ENCODE measurements around the gene TTC4. TPM values are rescaled to one million over a fixed set of nuclear protein-coding genes. Genes with fewer than 3 reads are reported as not detected.

Gene TTC4
- total RNA-seq, 1 experiment from 2014 or later = 26.3 TPM

- H3K36me3 ChIP-seq (ENCODE audit: control insufficient read depth in 1 of 2, insufficient read depth in 2 of 2, low read length in 2 of 2) = peaks cover 46 to 67% of the 10 kb centered on the region in 2 experiments
- H3K4me2 ChIP-seq (ENCODE audit: low read length) = no peak overlapping the region
- TF ChIP-seq CTCF (IDR thresholded peaks at IDR 0.05 in 2 of 3, conservative IDR thresholded peaks at IDR 0.05 in 1 of 3; ENCODE audit: borderline replicate concordance in 1 of 3, insufficient read depth in 1 of 3, low read depth in 2 of 3, low read length in 2 of 3) = no peak
- no peak for TF ChIP-seq SRF (IDR thresholded peaks at IDR 0.05; ENCODE audit: low read depth)
- TF ChIP-seq FOSL1 (IDR thresholded peaks at IDR 0.05; ENCODE audit: low read depth) = no peak
- no peak for TF ChIP-seq EZH2phosphoT487 (IDR thresholded peaks at IDR 0.05; ENCODE audit: borderline replicate concordance)
- no peak for TF ChIP-seq CBX3 (IDR thresholded peaks at IDR 0.05; ENCODE audit: low read depth)
- TF ChIP-seq YY1 (IDR thresholded peaks at IDR 0.05; ENCODE audit: extremely low read depth, insufficient replicate concordance, low read depth, low read length) = no peak
- no peak for TF ChIP-seq TCF7L2 (IDR thresholded peaks at IDR 0.05; ENCODE audit: borderline replicate concordance, extremely low read depth, insufficient read depth, insufficient read length)
- TF ChIP-seq POLR2AphosphoS5 (IDR thresholded peaks at IDR 0.05; ENCODE audit: low read depth, low read length) = no peak
- TF ChIP-seq MAX (IDR thresholded peaks at IDR 0.05) = no peak
- TF ChIP-seq RAD21 (IDR thresholded peaks at IDR 0.05; ENCODE audit: low read depth) = no peak
- TF ChIP-seq ATF3 (IDR thresholded peaks at IDR 0.05) = no peak
- no peak for TF ChIP-seq SIN3A (IDR thresholded peaks at IDR 0.05; ENCODE audit: low read depth)
- no peak for TF ChIP-seq REST (IDR thresholded peaks at IDR 0.05; ENCODE audit: low read depth)
- TF ChIP-seq EGR1 (IDR thresholded peaks at IDR 0.05; ENCODE audit: low read depth) = no peak
- TF ChIP-seq EZH2 (IDR thresholded peaks at IDR 0.05) = no peak
- no peak for TF ChIP-seq SP1 (IDR thresholded peaks at IDR 0.05; ENCODE audit: low read depth)
- no peak for TF ChIP-seq ELF1 (IDR thresholded peaks at IDR 0.05; ENCODE audit: borderline replicate concordance, low read depth)
- no peak for TF ChIP-seq CEBPB (IDR thresholded peaks at IDR 0.05; ENCODE audit: low read depth)
- no peaks in the 10 kb centered on the region for H3K9me2 ChIP-seq (ENCODE audit: insufficient read depth)
- no peaks in the 10 kb centered on the region for H3K9me3 ChIP-seq (ENCODE audit: control insufficient read depth in 1 of 2, insufficient read depth in 1 of 2, low read depth in 1 of 2, low read length in 2 of 2)
- no peak overlapping the region for H3K9ac ChIP-seq (ENCODE audit: low read length)
- ChIA-PET CTCF (no interaction called here), POLR2A (no interaction called here), RAD21 (ENCODE audit: low non-redundant PET in 1 of 2, low total read pairs in 2 of 2, uncharacterized antibody in 2 of 2, unreplicated experiment in 2 of 2) (no interaction called here)
- ATAC-seq = no peak
- BruUV-seq (replicated peaks) = no TSS peak
- no peak for DNase-seq (ENCODE audit: low read depth, low spot score)
- intact Hi-C loops (cut with micrococcal nuclease) = no loop called here
- no peak overlapping the region for H3K4me3 ChIP-seq (replicated peaks in 1 of 2; ENCODE audit: low read depth in 1 of 2, low read length in 2 of 2)
- no peaks in the 10 kb centered on the region for H4K20me1 ChIP-seq (ENCODE audit: insufficient read depth)
- peaks cover 3 to 6% of the 10 kb centered on the region in 2 experiments; a peak in 3 of 4 replicates for H3K4me1 ChIP-seq (ENCODE audit: control insufficient read depth in 1 of 2, insufficient read depth in 2 of 2, low read length in 2 of 2)
- H2AFZ ChIP-seq (ENCODE audit: low read depth, low read length, poor library complexity, severe bottlenecking) = no peak overlapping the region
- no peaks in the 10 kb centered on the region for H3K27me3 ChIP-seq (ENCODE audit: insufficient read depth, low read length)
- no peak overlapping the region for H3K27ac ChIP-seq (ENCODE audit: low read depth, low read length)
- peaks cover 36% of the 10 kb centered on the region for H3K79me2 ChIP-seq (ENCODE audit: insufficient read depth, low read length)
These were observed 6.1 kb downstream of the TTC4 start for GRCh38 chr1:54721719-54722118.

Measured in HCT116 (cell line).